Endothelial cell of umbilical vein (primary cell): ENCODE data around the gene B3GNT3. TPM values are rescaled to one million over a fixed set of nuclear protein-coding genes. Genes with fewer than 3 reads are reported as not detected.

Source experiments
- BruUV-seq: library from RNA; stranded (reverse); fragments of 400-500 nt; replicated peaks from 2 replicates; lab custom pipeline; 2021; lab: Mats Ljungman, UMichigan
- CTCF ChIA-PET: fragments of 300-600, 350-600 bp; sonication (Branson Sonifier 250); formaldehyde crosslinking; loops from one replicate; lab custom pipeline; 2021; ENCODE audit warnings: antibody characterized with exemption, inconsistent platforms; lab: Charles Lee
- POLR2A ChIA-PET: fragments of 300-600, 350-600 bp; sonication (Branson Sonifier 250); formaldehyde crosslinking; loops from one replicate; lab custom pipeline; 2021; ENCODE audit warnings: antibody characterized with exemption, inconsistent platforms; lab: Charles Lee
- DNase-seq: peaks from one replicate; pipeline ENCODE4 v3.0.0-alpha.2; 2011; ENCODE audit warnings: low read depth, low spot score
- FAIRE-seq: peaks from 2 replicates; lab custom pipeline; 2011; peaks lifted over from hg19 to GRCh38; lab: Jason Lieb, UNC
- H2AFZ ChIP-seq: 2 replicates; pipeline ENCODE4 v1.6.0; 2012; ENCODE audit warnings: low read depth, low read length, control low read depth, inconsistent platforms
- H3K27ac ChIP-seq: 2 replicates; pipeline ENCODE4 v1.5.1; 2011; ENCODE audit warnings: low read depth, mild to moderate bottlenecking, control low read depth, low read length, moderate library complexity; ENCODE audit not compliant: insufficient read depth
- H3K27me3 ChIP-seq, 2 experiments: 2 replicates each; pipeline versions ENCODE4 v1.6.0 to v1.6.1; 2011; ENCODE audit warnings: low read length in 2 of 2, mixed read lengths in 1 of 2; ENCODE audit not compliant: control insufficient read depth in 2 of 2, insufficient read depth in 2 of 2
- H3K36me3 ChIP-seq, 2 experiments: 2 replicates in 1 of 2; 3 replicates in 1 of 2; pipeline ENCODE4 v1.5.1; 2011; ENCODE audit warnings: low read length in 2 of 2, mild to moderate bottlenecking in 1 of 2, moderate library complexity in 1 of 2; ENCODE audit not compliant: control insufficient read depth in 2 of 2, insufficient read depth in 2 of 2; ENCODE audit errors: extremely low read depth in 1 of 2
- H3K4me1 ChIP-seq: 3 replicates; pipeline ENCODE4 v1.5.1; 2011; ENCODE audit warnings: mild to moderate bottlenecking, low read length; ENCODE audit not compliant: control insufficient read depth, insufficient read depth; ENCODE audit errors: extremely low read depth
- H3K4me2 ChIP-seq: 2 replicates; pipeline ENCODE4 v1.6.1; 2011; ENCODE audit warnings: low read length, control low read depth, mixed read lengths; ENCODE audit not compliant: insufficient read depth
- H3K4me3 ChIP-seq, 3 experiments: fragments of 200-600 bp in 1 of 3; sonication (generic), shearing (Covaris generic) in 1 of 3; replicated peaks in 1 of 3; 2 replicates each; pipeline ENCODE4 v1.5.1; 2011 to 2016; ENCODE audit warnings: control low read depth in 3 of 3, low read length in 3 of 3, mild to moderate bottlenecking in 2 of 3, inconsistent platforms in 1 of 3, low read depth in 1 of 3, moderate library complexity in 1 of 3; ENCODE audit not compliant: insufficient read depth in 1 of 3
- H3K79me2 ChIP-seq: 2 replicates; pipeline ENCODE4 v1.6.0; 2012; ENCODE audit warnings: low read length, inconsistent platforms; ENCODE audit not compliant: control insufficient read depth, insufficient read depth
- H3K9ac ChIP-seq: replicated peaks from 2 replicates; pipeline ENCODE3; 2011; ENCODE audit warnings: low read length, control low read depth; ENCODE audit not compliant: insufficient read depth; ENCODE audit errors: extremely low read depth
- H3K9me1 ChIP-seq: replicated peaks from 3 replicates; pipeline ENCODE4 v1.6.0; 2011; ENCODE audit warnings: mild to moderate bottlenecking, low read length; ENCODE audit not compliant: control insufficient read depth, insufficient read depth; ENCODE audit errors: extremely low read depth
- H3K9me3 ChIP-seq: replicated peaks from 2 replicates; pipeline ENCODE4 v1.5.1; 2012; ENCODE audit warnings: low read length, inconsistent platforms; ENCODE audit not compliant: control insufficient read depth, insufficient read depth
- H4K20me1 ChIP-seq: replicated peaks from 2 replicates; pipeline ENCODE3; 2011; ENCODE audit warnings: mild to moderate bottlenecking, low read length; ENCODE audit not compliant: control insufficient read depth, insufficient read depth; ENCODE audit errors: extremely low read depth
- CTCF ChIP-seq, 2 donors: IDR thresholded peaks; 1 replicate in 1 of 2; 2 replicates in 1 of 2; pipeline ENCODE4 v1.5.1; 2011; ENCODE audit warnings: low read length in 2 of 2, mild to moderate bottlenecking in 2 of 2, moderate library complexity in 2 of 2, control low read depth in 1 of 2, inconsistent platforms in 1 of 2, low read depth in 1 of 2; ENCODE audit not compliant: insufficient read depth in 1 of 2; ENCODE audit errors: extremely low read depth in 1 of 2
- EZH2 ChIP-seq: IDR thresholded peaks from 2 replicates; pipeline ENCODE4 v1.6.1; 2012; ENCODE audit warnings: borderline replicate concordance, low read depth, mild to moderate bottlenecking, moderate library complexity, low read length, inconsistent platforms; ENCODE audit not compliant: severe bottlenecking
- FOS ChIP-seq: IDR thresholded peaks from 2 replicates; pipeline ENCODE4 v1.6.1; 2011; ENCODE audit warnings: mild to moderate bottlenecking, low read length, moderate library complexity, borderline replicate concordance; ENCODE audit not compliant: insufficient read depth
- GATA2 ChIP-seq: IDR thresholded peaks from 2 replicates; pipeline ENCODE4 v1.7.0; 2011; ENCODE audit warnings: low read depth, mild to moderate bottlenecking, moderate library complexity, mixed read lengths, low read length; ENCODE audit not compliant: insufficient read length, insufficient read depth
- JUN ChIP-seq: IDR thresholded peaks from 2 replicates; pipeline ENCODE4 v1.6.1; 2011; ENCODE audit warnings: borderline replicate concordance, low read depth; ENCODE audit not compliant: insufficient read length, insufficient read depth
- MAX ChIP-seq: IDR thresholded peaks from 2 replicates; pipeline ENCODE4 v1.6.1; 2011; ENCODE audit not compliant: insufficient read depth, insufficient read length
- MYC ChIP-seq: IDR thresholded peaks from one replicate; pipeline ENCODE4 v1.6.1; 2011; ENCODE audit warnings: mild to moderate bottlenecking, low read depth, low read length
- POLR2A ChIP-seq: IDR thresholded peaks from 2 replicates; pipeline ENCODE4 v1.6.1; 2012; ENCODE audit warnings: low read depth, mild to moderate bottlenecking, control low read depth, low read length
- POLR2AphosphoS5 ChIP-seq: IDR thresholded peaks from 2 replicates; pipeline ENCODE4 v1.6.1; 2012; ENCODE audit warnings: low read depth, mild to moderate bottlenecking, control low read depth, low read length, moderate library complexity; ENCODE audit not compliant: insufficient read depth
- dilution Hi-C: fragments of 300-500 bp; cut with MboI; formaldehyde crosslinking; loops from one replicate; pipeline ENCODE4 v1.15.0; 2019; ENCODE audit warnings: low sequenced_read_pairs; ENCODE audit not compliant: extremely low pct_ligation_motif_present
- intact Hi-C: fragments of 100-400 bp; cut with micrococcal nuclease; formaldehyde crosslinking; loops from one replicate; pipeline ENCODE4 v1.10.0; 2022
- polyA plus RNA-seq, 4 experiments: library from polyadenylated mRNA; depleted of rRNA in 3 of 4; stranded (reverse) in 3 of 4; unstranded in 1 of 4; fragments of >200 nt; gene quantifications; 2 replicates each; pipeline versions ENCODE4 v1.2.1 to v1.2.3, GENCODE V29; 2011 to 2012; ENCODE audit warnings: missing spikeins in 1 of 4
- total RNA-seq: library from RNA; stranded (reverse); gene quantifications from 2 replicates; pipeline ENCODE4 v1.2.3, GENCODE V29; 2021

The B3GNT3 gene
- total and polyA plus RNA-seq, 2 donors (not counting 3 experiments of a cell fraction or from before 2014, with no cell fraction given) = 0.10 TPM; not detected in 1

- FAIRE-seq (no peak), DNase-seq (no peak)
- Histone ChIP-seq H2AFZ (no peak overlapping the region), H3K9me3 (no peaks in the 10 kb centered on the region), H4K20me1 (no peaks in the 10 kb centered on the region), H3K27me3 (peaks cover 0 to 3% of the 10 kb centered on the region in 2 experiments), H3K36me3 (no peaks in the 10 kb centered on the region), H3K4me1 (peaks cover 10% of the 10 kb centered on the region), H3K4me2 (no peak overlapping the region), H3K27ac (no peak overlapping the region), H3K79me2 (no peaks in the 10 kb centered on the region), H3K9me1 (no peaks in the 10 kb centered on the region), H3K4me3 (no peak overlapping the region), H3K9ac (no peak overlapping the region)
- BruUV-seq = no TSS peak
- intact Hi-C loops (no loop called here), dilution Hi-C loops (no loop called here)
- TF ChIP-seq EZH2 (no peak), POLR2AphosphoS5 (no peak), GATA2 (no peak), MAX (no peak), FOS (no peak), MYC (no peak), CTCF (IDR thresholded peaks at IDR 0.05; ENCODE audit: extremely low read depth in 1 of 2, insufficient read depth in 1 of 2, low read depth in 1 of 2, low read length in 2 of 2) (no peak), POLR2A (no peak), JUN (no peak)
- POLR2A ChIA-PET = no interaction called here
- CTCF ChIA-PET = interaction anchor here (2.2 kb wide), 1 partner anchor 28 kb away, joined by 5 read pairs; no protein-coding TSS in a partner anchor
Measured at GRCh38 chr19:17826508-17827056, 31.6 kb downstream of the B3GNT3 start.
